AG08395 (cell line): ENCODE measurements around the gene ETV7.
"Not testable (repeated sequence)": the region's sequence is repeated elsewhere in the genome, so short reads cannot be mapped to it uniquely, and the experiment has no call there.

Experiments used
- DNase-seq: peaks from one replicate; pipeline ENCODE4 v3.0.0; 2012; ENCODE audit warnings: mixed read lengths, low spot score

The ETV7 gene

DNA sequence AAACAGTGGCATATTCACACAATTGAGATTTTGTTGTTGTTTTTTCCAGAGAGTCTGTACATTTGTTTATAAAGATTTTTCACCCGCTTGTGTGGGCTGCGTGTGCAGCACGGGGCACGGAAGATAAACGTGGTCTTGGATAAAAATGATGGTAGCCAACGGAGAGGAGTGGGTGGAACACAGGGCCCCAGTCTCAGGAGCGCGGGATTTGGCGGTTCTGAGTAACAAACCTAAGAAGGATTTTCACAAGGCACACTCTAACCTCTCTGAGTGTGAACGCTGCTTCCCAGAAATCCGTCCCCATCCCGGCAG lies 47.2 kb downstream of the ETV7 start:
- DNase-seq: no peak

DNA sequence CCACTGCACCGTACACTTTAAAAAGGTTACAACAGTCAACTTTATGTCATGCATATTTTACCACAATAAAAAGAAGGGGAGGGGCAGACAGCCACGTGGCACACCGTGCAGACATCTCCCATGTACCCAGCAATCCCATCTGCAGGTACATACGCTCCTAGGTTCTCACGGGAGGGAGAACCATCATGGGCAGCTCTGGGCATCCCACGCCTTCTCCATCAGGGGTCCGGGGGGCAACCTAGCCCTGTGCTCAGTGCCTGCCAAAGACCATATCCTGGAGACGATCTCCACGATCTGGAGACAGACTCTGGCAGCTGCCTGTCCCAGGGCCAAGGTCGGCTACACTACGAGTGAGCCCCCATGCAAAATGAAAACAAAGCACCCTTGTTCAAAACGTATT lies 48.3 kb downstream of the ETV7 start:
- no peak for DNase-seq

DNA sequence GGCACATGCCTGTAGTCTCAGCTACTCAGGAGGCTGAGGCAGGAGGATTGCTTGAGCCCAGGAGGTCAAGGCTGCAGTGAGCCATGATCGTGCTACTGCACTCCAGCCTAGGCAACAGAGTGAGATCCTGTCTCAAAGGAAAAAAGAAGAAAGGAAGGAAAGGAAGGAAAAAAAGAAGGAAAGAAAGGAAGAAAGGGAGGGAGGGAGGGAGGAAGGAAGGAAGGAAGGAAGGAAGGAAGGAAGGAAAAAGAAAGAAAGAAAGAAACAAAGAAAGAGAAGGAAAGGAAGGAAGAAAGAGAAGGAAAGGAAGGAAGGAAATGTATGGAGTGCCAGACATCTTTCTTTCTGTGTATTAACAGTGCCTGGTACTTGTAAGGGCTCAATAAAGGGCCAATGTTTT lies 49.2 kb downstream of the ETV7 start:
- not testable (repeated sequence) for DNase-seq

DNA sequence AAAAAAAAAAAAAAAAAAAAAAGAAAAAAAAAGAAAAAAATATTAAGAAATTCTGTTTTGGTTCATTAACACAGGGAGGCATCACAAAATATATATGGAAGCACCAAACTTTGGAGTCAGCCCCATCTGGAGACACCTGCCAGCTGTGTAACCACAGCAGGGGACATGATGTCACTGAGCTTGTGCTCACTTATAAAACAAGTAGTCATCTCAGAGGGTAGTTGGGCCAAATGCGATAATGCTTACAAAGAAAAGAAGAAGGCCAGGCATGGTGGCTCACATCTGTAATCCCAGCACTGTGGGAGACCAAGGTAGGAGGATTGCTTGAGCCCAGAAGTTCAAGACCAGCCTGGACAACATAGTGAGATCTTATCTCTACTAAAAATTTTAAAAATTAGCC lies 49.7 kb downstream of the ETV7 start:
- DNase-seq: no peak

DNA sequence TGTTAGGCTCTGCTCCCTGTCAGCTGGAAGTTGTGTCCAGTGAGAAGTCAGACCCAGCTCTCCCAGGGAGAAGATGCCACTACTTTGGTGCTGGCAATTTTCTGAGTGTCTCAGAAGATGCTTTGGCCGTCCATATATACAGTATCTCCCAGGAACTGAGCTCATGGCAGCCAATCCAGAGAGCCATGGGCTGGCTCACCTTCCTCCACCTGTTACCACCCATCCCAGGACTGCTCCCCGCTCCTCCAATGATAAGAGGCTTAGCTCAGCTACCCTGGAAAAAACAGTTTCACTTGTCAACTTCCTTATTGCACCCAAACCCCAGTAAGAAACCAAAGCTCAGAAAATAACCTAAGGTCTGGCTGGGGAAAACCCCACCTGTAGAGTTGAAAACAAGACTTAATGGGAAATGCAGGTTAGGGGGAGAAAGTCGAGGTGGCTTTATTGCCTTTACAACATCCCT lies 50.7 kb downstream of the ETV7 start, which contains the start of gene BNIP5:
Gene BNIP5, minus strand, starts transcription at position 110 of the 463 bp plus-strand sequence. CDS start 6,198 bp downstream, outside the sequence.
- no peak for DNase-seq

DNA sequence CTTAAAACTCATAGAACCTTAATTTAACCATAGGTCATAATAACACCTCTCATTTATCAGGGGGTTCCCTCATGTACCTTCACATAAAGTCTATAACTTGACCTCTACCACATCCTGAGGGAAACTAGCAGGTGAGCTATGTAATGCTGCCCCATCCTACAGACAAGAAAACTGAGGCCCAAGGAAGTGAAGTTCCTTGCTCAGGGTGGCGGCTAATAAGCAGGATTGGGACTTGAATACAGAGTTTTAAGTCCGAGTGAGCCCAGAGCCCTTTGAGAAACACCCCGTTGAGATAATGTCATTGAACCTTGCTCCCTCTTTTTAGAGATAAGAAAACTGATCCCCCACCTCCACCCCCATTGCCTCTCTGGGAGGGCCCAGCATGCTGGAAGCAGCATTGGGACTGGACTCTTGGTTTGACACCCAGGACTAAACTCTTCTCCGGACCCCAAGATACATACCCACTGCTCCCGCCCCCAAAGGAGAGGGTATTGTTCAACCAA lies 51.2 kb downstream of the ETV7 start:
- no peak for DNase-seq

DNA sequence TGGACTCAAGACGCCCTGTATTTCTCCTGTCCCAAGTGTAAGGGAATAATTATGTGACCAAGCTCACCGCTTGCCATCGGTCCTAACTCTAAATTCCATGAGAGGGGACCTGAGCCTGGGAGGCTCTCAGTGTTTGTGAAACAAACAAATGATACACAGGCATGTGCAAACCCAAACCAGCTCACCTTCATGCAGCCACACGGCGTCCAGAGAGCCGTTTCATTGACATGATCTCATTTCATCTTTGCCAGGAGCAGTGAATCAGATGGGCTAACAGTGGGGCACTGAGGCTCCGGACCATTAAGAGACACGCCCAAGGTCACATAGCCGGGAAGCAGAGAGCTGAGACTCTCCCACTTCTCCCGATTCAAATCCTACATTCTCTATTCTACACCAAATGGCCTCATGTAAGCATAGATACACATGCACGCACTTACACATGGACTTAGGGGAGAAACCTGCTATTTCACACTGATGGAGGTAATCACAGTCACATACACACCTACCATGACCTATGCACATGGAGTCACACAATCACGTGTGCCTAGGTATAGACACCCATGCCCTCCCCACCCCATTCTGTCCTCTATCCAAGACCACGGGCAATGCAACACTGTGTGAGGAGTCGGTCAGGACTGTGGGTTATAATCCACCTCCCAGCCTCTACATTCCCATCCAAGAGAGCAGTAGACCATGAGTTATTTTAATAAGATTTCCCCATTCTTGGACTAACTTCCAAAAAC lies 51.8 kb downstream of the ETV7 start:
- DNase-seq: no peak

DNA sequence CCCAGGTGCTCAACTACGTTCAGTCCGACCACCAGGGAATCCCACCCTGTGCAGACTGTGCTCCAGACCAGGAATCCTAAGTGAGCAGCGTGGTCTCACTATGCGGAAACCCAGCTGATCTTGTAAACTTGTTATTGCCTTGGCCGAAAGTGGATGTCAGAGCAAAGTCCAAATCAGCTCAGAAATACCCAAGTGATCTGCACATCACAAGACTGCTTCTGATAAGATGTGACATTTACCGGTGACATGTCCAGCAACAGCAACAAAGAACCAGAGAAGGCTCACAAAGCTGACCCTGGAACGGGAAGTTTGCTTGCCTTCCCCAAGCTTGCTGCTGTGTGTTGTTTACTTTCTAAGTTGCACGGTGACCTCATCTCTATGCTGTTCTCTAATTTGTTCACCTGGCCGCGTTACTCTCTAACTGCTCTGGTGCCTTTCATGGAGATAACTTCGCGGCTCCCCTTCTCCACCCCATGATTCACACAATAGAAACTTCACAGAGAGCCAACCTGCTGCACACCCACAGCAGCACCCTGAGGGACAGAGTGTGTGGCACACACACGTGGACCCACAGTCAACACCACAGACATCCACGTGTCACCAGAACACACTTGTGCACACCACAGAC lies 52.5 kb downstream of the ETV7 start:
- DNase-seq: no peak

DNA sequence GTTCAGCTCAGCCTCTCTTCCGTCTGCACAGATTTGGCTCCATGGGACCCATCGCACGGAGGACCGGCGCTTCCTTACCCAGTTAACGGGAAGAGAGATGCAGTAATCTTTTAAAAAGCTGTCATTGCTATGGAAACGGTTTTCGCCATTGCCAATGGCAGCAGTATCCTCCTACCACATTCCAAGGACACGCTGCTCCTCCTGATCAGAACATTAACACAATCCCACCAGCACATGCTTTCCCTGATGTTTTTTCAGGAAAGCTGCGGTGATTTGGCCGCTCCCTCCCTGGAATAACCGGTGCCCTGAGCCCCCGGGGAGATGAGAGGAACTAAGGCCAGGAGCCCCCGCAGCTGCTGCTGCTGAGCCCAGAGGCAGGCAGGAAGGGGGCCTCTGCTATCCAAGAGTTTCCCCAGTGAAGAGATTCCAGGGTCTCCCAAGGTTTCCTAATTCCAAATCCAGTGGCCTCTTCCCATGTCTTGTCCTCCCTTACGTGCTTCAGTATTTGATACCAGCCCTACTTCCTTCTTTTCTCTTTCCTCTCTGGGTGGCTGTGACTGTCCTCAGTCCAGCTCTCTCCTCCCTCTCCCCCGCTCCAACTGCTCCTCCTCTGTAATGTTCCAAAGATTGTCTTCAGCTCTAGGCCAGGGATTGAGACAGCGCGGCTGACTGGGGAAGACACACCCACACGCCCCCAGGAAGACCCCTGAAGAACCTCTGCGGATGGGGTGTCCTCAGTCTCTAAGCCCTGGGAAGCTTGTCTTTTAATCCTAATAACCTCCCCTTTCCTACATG lies 53.3 kb downstream of the ETV7 start:
- no peak for DNase-seq

DNA sequence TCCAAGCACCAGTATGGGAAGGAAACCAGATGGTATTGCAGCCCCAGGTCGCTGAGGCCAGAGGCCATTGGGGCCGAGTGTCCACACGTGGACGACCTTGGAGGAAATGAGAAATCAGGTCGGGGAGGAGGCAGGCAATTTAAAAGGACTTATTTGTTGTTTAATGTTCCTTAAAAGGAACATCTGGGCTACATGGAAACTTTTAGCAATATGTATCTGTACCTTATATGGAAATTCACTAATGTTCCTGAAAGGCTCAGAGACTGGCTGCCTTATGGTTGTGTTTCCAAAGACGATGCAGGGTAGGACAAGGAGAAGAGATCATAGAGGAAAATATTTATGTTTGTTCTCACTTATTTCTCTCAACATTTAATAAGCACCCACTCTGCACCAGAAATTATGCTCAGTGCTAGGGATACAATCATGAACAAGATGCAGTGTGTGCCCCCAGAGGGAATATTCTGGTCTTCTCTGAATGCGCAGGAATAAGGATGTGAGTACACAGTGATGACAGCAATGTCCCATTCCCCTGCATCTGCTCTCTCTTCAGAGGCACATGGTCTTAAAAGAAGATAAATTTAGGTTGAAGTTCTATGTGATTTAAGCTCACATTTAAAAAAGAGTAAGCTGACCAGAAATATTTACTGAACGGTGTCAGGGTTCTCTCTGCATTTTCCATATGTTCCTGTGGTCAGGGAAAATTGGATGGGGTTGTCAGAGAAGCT lies 54.1 kb downstream of the ETV7 start:
- no peak for DNase-seq

DNA sequence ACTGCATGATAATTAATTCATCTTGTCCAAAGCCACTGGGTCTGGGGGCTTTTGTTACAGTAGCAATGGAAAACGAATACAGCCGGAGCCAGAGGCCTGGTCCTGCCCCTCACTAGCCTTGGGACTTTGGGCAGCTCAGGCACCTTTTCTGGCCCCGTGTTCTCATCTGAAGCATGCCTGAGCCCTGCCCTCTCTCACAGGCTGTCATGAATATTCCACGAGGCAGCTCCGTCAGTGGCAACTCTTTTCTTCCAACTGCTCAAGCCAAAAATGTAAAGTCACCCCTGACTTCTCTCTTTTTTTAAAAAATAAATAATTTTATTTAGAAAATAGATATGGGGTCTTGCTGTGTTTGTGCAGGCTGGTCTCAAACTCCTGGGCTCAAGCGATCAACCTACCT lies 56.1 kb downstream of the ETV7 start:
- no peak for DNase-seq

DNA sequence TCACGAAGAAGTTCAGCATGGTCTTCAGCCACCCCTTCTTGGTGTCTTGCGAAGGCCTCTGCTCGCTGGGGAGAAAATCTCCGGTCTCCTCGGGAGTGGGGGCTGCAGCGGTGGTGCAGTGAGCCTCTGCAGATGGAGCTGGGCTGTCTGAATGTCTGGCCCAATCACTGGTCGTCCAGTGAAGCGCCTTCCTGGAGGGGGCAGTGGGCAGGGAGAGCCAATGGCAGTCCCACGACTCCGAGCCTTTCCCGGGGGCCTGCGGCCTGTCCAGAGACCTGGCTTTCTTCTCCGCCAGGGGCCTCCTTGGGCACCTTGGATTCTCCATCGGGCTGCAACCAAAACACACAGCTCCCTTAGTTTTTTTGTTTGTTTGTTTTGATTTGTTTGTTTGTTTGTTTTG lies 57.1 kb downstream of the ETV7 start:
- DNase-seq: no peak

DNA sequence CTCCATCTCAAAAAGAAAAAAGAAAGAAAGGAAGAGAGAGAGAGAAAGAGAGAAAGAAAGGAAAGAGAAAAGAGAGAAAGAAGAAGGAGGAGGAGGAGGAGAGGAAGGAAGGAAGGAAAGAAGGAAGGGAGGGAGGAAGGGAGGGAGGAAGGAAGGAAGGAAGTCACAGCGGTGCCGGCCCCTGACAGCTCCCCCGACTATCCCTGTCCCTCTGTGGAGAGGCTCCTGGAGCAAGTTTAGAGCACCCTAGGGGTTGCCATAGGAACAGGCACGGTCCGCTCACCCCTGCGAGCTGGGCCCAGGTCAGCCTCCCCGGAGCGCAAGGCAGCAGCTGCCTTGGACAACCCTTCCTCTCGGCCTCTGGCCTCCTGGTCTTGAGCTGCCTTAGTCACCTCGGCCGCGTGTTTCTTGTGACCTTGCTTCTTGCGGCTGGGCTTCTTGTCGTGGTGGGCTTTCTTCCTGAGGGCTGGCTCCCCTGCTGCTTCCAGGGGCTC lies 57.6 kb downstream of the ETV7 start:
- DNase-seq: no peak

DNA sequence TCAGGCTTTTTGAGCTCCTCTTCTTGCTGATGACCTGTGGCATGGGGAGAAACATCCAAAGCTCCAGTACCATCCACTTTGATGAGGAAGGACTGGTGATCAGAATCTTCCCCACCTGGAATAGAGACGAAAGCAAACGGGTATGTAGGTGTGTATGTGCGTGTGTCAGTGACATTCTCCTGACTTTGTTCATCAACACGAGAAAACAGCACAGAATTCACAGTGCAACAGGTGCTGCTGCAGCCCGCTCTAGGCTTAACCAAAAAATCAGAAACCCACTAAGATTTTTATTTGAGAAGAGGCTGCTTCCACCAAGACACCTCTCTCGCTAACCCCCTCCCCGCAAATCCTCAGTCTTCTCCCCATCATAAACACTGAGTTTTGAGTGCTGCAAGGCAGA lies 58.9 kb downstream of the ETV7 start:
- DNase-seq: no peak

DNA sequence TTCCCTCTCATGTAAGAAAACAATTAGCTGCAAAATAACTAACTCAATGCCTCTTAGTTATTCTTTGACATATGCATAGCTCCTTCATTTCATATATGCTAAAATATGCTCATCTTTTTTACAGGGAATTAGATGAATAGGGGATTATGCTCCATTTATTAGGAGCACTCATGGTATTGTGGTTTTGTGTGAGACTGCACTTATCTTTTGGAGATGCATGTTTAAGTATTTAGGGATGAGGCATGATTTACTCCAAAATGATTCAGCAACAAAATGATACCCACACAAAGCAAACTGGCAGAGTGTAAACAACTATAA lies 59.6 kb downstream of the ETV7 start:
- DNase-seq: no peak

DNA sequence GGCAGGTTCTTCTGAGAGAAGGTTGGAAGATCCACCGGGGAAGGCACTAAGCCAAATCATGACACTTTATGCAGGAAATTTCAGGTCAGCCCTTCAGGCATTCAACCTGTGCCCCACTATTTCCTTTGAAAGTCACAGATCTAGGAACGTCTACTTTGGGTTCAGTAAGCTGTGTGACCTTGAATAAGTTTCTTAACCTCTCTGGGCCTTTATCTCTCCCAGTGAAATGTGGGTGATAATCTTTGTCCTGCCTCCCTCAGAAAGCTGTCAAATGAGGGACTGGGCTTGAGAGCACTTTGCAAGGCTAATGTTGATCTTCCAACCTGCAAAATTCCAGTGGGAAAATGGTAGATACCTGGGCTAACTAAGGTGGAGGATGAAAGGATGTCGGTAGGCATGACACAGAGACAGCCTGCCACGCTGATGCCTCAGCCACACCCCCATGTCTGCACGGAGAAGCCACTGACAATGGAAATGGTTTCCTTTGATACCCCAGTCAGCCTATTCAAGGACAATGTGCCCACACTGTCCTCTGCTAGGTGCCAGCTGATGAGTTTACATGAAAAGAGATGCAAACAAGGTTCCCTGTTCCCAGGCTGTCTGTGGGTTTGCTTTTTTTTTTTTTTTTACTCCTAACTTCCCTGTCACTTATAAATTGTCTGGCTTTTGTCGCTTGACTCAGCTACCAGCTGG lies 60.1 kb downstream of the ETV7 start:
- no peak for DNase-seq

DNA sequence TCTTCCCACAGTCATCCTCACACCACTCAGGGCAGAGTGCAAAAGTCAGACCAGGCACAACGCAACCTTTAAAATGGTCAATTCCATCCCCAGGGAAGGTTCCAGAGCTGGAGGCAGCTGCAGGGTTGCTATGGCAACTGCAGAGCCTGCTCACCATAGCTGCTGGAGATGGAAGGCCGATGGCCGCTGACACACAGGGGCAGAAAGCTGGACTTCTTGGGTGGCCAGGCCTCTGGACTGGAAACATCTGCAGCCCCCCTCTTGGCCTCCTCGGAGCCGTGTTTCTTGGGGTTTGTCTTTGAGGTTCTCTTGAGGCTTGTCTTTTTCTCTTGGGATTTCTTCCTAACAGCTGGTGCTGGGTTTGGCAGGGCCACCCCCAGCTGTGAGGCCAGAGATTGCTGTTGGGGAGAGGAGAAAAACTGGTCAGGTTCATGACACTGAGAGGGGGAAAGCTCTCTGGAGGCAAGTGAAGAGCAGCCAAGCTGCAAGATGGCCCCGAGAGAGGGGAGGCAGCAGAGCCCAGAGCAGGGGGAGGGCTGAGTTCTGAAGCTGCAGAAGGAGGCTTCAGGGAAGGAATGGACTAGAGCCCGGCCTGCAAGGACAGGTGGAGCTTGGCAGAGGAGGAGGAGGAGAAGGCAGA lies 61.0 kb downstream of the ETV7 start:
- DNase-seq: no peak

DNA sequence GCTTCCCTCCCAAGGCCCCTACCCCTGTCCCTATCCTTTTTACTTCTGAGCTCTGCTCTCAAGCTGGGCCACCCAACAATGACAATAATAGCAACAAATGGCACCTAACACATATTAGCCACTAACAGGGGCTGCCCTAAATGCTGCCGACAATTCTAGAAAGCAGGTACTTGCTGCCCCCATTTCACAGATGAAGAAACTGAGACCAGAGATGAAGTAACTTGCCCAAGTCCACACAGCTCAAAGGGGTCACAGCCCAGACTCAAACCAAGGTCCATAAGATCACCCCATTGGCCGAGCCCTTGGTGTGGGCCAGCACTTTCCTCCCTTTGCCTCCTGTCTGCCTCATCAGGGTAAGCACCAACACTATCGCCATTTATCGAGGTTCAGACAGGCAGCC lies 62.8 kb downstream of the ETV7 start:
- DNase-seq: no peak

DNA sequence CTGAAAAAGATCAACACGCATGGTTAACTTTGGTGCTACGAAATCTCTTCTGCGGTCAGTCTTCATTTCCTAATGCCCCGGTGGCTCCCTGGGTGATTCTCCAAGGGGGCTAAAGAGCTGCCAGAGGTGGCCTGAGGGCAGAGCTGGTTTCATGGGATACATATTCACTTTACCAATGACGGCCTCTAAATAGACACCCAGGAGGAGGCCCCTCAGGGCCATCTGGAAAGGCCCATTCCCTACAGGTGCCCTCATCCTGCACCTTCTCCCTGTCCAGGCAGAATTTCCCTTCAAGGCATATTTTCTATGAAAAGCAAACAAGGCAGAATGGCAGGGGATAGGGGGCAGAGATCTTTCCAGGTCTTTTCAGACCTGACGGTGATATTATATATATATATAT lies 63.3 kb downstream of the ETV7 start:
- no peak for DNase-seq

DNA sequence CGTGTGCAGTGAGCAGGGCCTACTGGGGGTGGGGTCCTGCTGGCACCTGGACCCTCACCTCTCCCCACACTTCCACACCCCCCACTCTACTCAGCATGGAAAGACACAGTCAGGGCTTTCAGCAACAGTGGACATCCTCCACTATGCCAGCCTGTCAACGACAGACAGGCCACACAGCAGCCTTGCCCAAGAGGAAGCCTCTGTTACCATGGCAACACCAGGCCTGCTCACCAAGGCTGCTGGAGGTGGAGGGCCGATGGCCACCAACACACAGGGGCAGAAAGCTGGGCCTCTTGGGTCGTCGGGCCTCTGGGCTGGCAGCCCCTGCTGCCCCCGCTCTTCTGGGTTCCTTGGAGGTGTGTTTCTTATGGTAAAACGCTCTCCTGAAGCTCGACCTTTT lies 64.4 kb downstream of the ETV7 start:
- no peak for DNase-seq

DNA sequence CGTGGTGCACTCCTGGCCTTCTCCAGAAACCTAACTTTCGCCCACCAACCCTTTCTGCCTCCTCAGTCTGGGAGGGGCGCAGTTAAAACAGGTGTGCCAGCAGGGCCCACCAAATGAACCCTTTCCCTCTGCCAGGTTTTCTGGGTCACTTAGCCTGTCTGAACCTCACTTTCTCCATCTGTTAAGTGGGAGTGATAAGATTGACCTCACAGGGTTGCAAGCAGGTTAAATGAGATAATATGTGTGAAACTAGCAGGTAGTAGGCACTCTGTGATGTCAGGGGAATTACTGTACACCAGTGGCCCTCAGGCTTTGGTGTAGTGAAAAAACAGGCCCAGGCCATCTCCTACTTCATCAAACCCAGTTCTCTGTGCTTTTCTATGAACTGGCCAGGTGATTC lies 64.9 kb downstream of the ETV7 start:
- DNase-seq: no peak
